ENCODE results near the gene DGKD.
"Not testable (repeated sequence)": the region's sequence is repeated elsewhere in the genome, so short reads cannot be mapped to it uniquely, and the experiment has no call there.

Gene DGKD

GRCh38 chr2:233380132-233380895 is 26.0 kb downstream of the DGKD start:
- no peak for DNase-seq
- intact Hi-C loops (cut with DNase I): loop anchor here (10.0 kb wide), 1 partner anchor 64 kb away; no protein-coding TSS in a partner anchor

DNA sequence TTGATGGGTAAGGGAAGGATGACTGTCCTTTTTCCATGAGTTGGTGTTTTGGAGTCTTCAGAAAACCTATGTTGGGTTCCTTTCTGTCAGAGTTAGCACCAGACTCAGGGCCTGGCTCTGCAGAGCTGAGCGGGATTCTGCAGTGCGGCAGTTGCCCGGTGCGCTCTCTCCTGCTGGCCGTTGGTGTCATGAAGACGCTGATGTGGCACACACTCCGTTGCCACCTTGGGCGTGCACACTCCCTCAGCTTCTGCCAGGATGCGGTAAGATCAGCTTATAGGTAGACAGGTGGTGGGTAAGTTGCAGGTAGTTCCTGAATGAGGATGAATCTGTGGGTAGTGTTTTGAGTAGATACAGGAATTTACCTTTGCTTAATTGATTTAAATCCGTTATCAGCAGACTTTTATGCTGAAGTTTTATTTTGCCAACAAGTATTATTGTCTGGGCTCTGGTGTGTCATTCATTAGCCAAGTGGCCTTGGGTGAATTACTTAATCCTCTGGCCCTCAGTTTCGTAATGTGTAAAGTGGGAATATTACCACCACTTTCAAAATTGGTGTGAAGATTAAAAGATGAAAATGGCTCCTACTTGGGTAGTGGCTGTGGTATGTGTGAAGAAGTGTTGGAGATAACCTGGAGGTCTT is 26.8 kb downstream of the DGKD start:
- no peak for DNase-seq
- intact Hi-C loops (cut with DNase I): loop anchor here (10.0 kb wide), 1 partner anchor 64 kb away; no protein-coding TSS in a partner anchor

DNA sequence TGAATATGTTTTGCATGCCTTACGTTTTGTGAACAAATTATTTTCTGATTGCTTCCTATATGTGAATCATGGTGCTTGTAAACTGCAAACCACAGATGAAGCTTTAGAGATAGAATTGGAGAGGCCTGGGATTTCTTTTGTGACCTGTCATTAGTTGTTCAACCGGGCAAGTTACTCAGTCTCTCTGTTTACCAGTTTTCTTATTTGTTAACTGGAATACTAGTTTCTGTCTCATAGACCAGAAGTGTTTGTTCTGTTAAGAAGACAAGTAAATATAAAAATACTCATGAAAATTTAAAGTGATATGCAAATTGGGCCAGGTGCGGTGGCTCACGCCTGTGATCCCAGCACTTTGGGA is 27.3 kb downstream of the DGKD start:
- no peak for DNase-seq
- intact Hi-C loops (cut with DNase I): loop anchor here (10.0 kb wide), 1 partner anchor 63 kb away; no protein-coding TSS in a partner anchor

DNA sequence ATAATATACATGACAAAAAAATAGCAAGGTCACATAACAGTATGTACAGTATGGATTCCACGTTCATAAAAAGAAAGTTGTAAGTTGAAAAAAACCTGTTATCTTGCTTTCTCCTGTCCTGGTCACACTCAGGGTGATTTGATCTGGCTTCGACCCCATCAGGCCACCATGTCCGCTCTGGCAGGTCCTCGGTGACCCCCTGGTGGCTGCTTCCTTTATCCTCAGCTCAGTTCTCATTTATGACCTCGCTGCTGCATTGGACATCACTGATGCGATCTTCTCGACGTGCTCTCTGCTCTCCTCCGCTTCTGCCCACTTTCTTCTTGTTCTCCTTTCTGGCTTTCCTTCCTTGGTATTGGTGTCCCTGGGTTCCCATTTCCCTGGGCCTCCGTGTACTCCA is 29.7 kb downstream of the DGKD start:
- DNase-seq: peak in 1 of 10 donors; percentile 37
- intact Hi-C loops (cut with DNase I): loop anchor here (10.0 kb wide), 1 partner anchor 61 kb away; no protein-coding TSS in a partner anchor

DNA sequence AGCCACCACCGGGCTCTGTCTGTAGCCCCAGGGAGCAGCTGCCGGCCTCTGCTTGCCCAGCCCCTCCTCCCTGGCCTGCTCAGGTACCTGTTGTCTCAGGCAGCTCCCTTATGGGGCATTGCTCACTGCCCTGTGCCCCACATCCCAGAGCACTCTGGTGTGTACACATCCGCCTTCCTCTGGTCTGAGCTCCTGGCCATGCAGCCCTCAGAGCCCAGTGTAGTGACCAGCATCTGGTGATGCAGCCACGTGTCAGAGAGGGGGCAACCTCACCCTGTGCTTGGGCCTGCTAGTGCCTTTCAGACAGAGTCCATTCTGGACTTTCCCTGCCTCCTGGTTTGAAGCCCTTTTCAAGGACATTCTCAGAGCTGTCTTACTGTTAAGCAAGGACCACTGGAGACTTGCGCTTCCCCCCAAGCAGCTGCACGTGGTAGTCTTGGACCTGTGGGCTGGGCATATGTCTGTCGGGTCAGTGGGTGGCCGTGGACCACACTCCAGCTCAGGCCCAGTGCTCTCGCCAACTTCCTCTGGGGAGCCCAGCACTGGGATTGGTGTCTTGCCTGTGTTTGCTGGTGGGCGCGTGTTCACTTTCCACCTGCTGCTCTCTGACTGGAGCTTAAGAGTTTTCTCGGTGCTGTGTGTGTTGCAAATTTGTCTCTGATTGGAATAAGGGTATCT is 30.7 kb downstream of the DGKD start:
- intact Hi-C loops (cut with DNase I): loop anchor here (10.0 kb wide), 1 partner anchor 60 kb away; no protein-coding TSS in a partner anchor
- peak in 1 of 10 donors; percentile 30 for DNase-seq

GRCh38 chr2:233385489-233386044 is 31.3 kb downstream of the DGKD start:
- intact Hi-C loops (cut with DNase I): loop anchor here (10.0 kb wide), 1 partner anchor 59 kb away; no protein-coding TSS in a partner anchor
- no peak for DNase-seq

DNA sequence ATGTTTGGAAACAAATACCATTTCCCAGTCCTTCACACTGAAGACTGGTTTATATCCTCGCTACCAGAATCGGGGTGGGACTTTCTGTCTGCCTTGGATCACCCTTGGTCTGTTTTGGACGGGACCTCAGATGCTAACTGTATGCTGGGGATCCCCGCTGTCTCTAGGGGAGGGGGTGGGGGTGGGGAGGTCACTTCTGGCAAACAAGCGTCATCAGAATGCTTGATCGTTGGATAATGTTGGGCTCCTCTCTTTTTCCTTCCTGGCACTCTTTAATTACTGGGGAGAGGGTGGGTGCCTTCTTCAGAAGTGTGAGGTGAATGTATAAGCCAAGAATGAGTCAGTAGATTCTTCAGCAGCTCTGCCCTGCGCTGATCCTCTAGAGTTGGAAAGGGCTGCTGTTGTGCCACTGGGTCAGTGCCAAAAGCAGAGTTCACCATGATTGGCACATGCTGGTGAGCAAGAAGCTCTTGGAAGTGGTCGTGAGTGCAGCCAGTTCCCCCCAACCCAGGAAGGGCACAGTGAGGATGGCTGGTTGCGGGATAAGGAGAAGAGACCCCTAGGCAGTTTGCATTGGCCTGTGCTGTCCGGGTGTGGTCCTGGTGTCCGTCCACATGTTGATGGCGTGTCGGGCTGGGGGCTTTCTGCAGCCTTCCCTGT is 32.2 kb downstream of the DGKD start:
- intact Hi-C loops (cut with DNase I): loop anchor here (10.0 kb wide), 1 partner anchor 58 kb away; no protein-coding TSS in a partner anchor
- no peak for DNase-seq

- intact Hi-C loops (cut with DNase I): loop anchor here (10.0 kb wide), 1 partner anchor 58 kb away; no protein-coding TSS in a partner anchor
- no peak for DNase-seq
Measured at GRCh38 chr2:233387225-233387624, 32.9 kb downstream of the DGKD start.

DNA sequence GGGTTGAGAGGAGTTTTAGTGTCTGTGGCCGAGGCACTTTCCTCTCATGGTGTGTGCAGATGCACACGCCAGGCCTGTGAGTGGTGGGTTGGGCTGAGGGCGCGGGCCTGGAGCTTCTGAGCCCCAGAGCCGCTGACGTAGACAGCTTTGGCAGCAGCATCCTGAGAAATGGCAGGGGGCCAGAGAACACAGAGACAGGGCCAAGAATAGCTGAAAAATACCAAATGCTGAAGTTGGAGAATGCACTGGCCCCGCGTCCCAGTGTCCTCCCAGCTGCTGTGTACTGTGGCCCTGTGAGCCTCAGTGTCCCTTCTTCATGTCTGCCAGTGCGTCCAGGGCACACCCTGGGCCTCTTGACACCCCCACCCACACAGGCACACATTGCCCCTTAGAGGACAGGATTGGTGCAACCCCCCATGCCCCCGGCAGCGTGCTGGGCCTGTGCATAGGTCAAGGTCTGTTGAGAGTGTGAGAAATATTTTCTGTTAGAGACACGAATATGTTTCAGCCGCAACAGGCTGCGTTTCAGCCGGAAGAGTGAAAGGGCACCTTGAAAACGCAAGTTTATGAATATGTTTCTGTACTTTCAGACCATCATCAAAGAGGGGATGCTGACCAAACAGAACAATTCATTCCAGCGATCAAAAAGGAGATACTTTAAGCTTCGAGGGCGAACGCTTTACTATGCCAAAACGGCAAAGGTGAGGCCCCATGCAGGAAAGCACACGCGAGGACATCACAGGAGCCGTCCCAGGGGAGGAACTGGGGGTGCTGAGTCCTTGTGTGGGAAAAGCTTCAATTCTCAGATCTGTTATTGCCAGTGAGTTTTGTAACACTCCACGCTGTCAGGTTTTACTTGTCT is 33.6 kb downstream of the DGKD start:
- intact Hi-C loops (cut with DNase I): loop anchor here (10.0 kb wide), 1 partner anchor 57 kb away; no protein-coding TSS in a partner anchor
- DNase-seq: peak; percentile 75 to 96 (median 81)

GRCh38 chr2:233389601-233390125 is 35.4 kb downstream of the DGKD start:
- intact Hi-C loops (cut with DNase I): loop anchor here (10.0 kb wide), 1 partner anchor 55 kb away; no protein-coding TSS in a partner anchor
- no peak for DNase-seq

GRCh38 chr2:233395687-233396086 is 41.4 kb downstream of the DGKD start:
- peak in 1 of 10 donors; percentile 35 for DNase-seq
- intact Hi-C loops (cut with DNase I): no loop called here

- DNase-seq: peak in 1 of 10 donors; percentile 69
- intact Hi-C loops (cut with DNase I): not testable (repeated sequence)
Measured at GRCh38 chr2:233396726-233397665, 42.7 kb downstream of the DGKD start.

DNA sequence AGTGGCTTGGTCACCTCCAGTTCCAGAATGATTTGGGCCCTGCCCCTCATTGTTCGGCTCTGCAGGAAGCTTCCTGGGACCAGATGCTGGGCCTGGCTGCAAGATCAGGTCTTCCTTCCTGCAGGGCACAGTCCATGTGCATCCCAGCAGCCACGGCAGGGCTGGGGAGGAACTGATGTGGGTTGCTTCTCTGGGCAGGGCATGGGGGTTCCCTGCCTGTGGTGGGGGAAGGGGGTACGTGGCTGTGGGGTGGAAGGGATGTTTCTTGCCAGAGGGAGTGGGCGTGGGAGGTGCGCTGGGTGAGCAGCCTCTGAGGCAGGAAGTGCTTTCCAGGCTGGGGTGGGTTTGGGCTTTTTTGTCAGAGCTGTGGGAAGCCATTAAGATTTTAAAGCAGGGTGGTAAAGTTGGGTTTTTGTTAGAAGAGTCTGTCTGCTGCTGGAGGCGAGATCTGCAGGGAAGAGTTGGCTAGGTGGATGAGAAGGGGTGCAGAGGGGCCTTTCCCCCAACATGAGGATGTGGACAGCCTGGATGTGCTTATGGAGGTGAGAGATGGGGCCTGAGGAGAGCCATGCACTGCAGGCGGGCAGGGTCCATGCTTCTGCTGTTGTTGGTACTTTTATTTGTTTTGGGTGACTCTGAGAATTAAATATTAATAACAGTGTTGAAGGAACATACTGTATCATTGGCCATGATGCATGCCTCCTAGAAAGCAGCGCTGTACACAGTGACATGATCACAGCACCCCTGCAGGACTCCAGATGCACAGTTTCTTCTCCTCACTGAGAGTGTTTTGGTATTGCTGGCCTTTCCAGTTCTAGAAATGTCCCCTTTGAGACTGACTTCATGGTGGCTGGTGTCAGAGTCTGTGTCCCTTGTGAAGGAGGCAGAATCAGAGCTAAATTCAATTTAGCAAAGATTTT is 45.3 kb downstream of the DGKD start:
- intact Hi-C loops (cut with DNase I): no loop called here
- DNase-seq: no peak

- intact Hi-C loops (cut with DNase I): no loop called here
- no peak for DNase-seq
Measured at GRCh38 chr2:233400341-233400740, 46.0 kb downstream of the DGKD start.

- intact Hi-C loops (cut with DNase I): no loop called here
- no peak for DNase-seq
Measured at GRCh38 chr2:233400961-233401360, 46.7 kb downstream of the DGKD start.

DNA sequence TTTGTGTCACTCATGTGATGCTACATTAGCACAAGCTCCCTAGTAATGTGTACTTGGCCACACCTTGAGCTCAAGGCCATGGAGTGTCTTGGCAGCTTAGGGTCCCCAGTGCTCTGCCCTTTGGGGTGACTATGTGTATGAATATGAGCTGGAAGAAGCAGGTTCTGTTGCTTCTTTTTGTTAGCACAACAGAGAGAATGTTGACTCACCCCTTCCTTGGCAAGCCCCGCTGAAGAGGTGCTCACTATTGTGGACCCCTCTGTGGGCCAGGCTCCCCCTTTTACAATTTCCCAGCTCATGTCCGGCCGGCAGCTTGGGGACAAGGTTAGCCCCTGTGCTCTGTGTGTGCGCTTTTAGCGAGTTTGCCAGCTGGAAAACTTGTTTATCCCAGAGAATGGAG is 48.1 kb downstream of the DGKD start:
- intact Hi-C loops (cut with DNase I): no loop called here
- no peak for DNase-seq

GRCh38 chr2:233402789-233403188 is 48.5 kb downstream of the DGKD start:
- no peak for DNase-seq
- intact Hi-C loops (cut with DNase I): no loop called here
